Heart left ventricle (tissue), 13 donors: ENCODE results near the gene CUX1.

Experiments
- POLR2A ChIP-seq, 2 donors: fragments of 450-650 bp; IDR thresholded peaks; one replicate each; pipeline ENCODE4 v1.6.1; 2017; ENCODE audit warnings: antibody characterized with exemption in 2 of 2, mild to moderate bottlenecking in 2 of 2, moderate library complexity in 2 of 2
- TF ChIP-seq, protein P1 (sequence below), 12 donors: fragments of 200-600 bp; sonication (generic) in 4 of 12; IDR thresholded peaks; one replicate each; pipeline versions ENCODE4 v1.5.0 to v1.8.0; 2018 to 2022; ENCODE audit warnings: antibody characterized with exemption in 12 of 12, mild to moderate bottlenecking in 5 of 12
- donor health status: ischemic (EF 13 %, LVEDD 7.1; RV severe dilation, severe dysfunction).
- donor health status: DM: no; HTN: yes; CAD: no.
- donor health status: DM: no; HTN: no; CAD: no.
- donor health status: ischemic (EF 25% LVEDD 6.9; RV normal size, moderate dysfunction).
- donor health status: ischemic (EF 25% LVEDD 5.7; RV mildly dilated, moderate dysfunction).
- donor health status: ischemic (EF 35%, LVEDD 5.7; RV mildly dilated, moderate dysfunction).
- donor health status: nonischemic (EF 11% LVEDD 7.7; RV severe dilation, severe dysfunction).
- donor health status: DM: yes; HTN: yes; CAD: no.
- donor health status: PGD.
- donor health status: ischemic (EF 29% LVEDD 5.4; RV normal size, mild dysfunction).
- donor health status: nonischemic (EF 23%, LVEDD 6.1; RV moderate dilation, normal function).

DNA sequence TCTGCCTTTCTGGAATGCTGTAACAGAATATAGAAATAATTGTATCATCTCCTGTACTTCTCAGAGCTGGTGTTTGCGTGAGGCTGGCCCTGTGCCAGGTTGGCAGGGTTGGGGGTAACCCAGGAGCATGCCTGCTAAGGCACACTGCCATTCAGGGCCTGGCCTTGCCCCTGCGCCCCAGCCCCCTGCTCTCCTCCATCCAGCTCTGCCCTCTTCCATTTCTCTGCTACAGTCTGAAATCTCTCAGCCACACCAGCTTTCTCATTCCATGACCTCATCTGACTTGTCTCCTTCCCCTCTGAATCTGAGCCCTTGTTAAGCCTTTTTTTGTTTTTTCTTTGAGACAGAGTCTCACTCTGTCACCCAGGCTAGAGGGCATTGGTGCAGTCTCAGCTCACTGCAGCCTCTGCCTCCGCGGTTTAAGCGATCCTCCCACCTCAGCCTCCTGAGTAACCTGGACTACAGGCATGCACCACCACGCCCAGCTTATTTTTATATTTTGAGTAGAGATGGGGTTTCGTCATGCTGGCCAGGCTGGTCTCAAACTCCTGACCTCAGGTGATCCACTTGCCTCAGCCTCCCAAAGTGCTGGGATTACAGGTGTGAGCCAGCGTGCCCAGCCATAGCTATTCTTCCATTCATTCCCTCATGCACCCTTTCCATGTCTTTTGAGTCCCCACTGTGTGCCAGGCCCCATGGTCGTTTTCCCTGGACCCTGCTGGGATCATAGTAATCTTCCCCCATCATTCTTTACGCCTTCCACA, 206.8 kb downstream of the CUX1 start:
- TF ChIP-seq, protein P1, sequence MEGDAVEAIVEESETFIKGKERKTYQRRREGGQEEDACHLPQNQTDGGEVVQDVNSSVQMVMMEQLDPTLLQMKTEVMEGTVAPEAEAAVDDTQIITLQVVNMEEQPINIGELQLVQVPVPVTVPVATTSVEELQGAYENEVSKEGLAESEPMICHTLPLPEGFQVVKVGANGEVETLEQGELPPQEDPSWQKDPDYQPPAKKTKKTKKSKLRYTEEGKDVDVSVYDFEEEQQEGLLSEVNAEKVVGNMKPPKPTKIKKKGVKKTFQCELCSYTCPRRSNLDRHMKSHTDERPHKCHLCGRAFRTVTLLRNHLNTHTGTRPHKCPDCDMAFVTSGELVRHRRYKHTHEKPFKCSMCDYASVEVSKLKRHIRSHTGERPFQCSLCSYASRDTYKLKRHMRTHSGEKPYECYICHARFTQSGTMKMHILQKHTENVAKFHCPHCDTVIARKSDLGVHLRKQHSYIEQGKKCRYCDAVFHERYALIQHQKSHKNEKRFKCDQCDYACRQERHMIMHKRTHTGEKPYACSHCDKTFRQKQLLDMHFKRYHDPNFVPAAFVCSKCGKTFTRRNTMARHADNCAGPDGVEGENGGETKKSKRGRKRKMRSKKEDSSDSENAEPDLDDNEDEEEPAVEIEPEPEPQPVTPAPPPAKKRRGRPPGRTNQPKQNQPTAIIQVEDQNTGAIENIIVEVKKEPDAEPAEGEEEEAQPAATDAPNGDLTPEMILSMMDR (IDR thresholded peaks at IDR 0.05), result no peak
- TF ChIP-seq POLR2A (IDR thresholded peaks at IDR 0.05), result no peak
